ENCODE measurements around the gene ROR2.

DNA sequence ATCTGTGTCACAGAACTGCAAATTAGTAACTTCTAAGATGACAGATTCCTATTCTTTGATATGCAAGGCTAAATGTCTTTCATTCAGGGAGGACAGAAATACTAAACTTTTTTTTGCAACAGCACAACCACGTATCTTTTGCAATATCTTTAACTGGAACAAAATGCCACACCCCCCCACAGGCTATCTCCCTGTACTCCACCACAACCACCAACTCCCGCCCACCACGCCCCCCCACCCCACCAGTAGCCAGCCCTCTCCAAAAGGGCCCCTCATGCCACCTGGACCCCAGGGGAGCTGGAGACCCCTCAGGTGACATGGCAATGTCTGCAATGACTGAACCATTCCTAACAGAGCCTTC lies 131.8 kb downstream of the ROR2 start:
- TF ChIP-seq, protein P1, sequence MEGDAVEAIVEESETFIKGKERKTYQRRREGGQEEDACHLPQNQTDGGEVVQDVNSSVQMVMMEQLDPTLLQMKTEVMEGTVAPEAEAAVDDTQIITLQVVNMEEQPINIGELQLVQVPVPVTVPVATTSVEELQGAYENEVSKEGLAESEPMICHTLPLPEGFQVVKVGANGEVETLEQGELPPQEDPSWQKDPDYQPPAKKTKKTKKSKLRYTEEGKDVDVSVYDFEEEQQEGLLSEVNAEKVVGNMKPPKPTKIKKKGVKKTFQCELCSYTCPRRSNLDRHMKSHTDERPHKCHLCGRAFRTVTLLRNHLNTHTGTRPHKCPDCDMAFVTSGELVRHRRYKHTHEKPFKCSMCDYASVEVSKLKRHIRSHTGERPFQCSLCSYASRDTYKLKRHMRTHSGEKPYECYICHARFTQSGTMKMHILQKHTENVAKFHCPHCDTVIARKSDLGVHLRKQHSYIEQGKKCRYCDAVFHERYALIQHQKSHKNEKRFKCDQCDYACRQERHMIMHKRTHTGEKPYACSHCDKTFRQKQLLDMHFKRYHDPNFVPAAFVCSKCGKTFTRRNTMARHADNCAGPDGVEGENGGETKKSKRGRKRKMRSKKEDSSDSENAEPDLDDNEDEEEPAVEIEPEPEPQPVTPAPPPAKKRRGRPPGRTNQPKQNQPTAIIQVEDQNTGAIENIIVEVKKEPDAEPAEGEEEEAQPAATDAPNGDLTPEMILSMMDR (conservative IDR thresholded peaks at IDR 0.05; ENCODE audit: low read depth in 2 of 2) = no peak
- no peak for TF ChIP-seq POLR2AphosphoS5 (IDR thresholded peaks at IDR 0.05; ENCODE audit: low read depth)

Data from GM23338 (cell line).